Measurements from ENCODE around the gene TMEM82.

The TMEM82 gene

DNA sequence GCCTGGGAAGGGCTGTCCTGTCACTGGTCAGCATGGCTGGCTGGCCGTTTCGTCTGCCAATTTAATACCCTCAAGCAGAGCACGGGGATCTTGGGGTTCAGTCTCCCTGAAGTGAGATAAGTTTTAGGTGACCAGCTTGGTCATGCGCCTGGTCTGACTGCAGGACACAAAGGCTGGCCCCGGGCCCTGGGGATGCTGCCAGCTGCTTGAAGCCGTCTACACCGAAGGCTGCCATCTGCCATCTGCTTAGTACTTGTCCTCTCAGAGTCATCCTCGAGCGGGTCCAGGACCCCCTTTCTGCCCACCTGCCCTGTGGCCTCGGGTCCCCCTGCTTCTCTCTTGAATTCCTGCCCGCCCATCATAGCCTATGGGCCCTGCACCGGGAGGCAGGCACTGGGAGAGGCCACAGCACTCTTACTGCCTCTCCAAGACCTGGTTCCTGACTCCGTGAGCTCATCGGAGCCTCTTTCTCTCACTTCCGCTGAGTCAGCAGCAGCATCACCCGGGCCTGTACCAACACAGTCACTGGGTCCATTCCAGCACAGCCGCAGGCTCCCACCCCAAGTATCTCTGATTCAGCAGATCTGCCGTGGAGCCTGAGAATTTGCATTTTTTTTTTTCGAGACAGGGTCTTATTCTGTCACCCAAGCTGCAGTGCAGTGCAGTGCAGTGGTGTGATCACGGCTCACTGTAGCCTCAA is 23.3 kb downstream of the TMEM82 start:
- no peaks in the 10 kb centered on the region for H3K27me3 Mint-ChIP-seq (ENCODE audit: low read depth)
- H3K4me1 Mint-ChIP-seq = peaks cover 29% of the 10 kb centered on the region
- no peak overlapping the region for H3K27ac Mint-ChIP-seq
- H3K4me3 Mint-ChIP-seq = no peak overlapping the region
- H3K36me3 Mint-ChIP-seq (ENCODE audit: low read depth) = peaks cover 43% of the 10 kb centered on the region
- TF ChIP-seq, protein P1, sequence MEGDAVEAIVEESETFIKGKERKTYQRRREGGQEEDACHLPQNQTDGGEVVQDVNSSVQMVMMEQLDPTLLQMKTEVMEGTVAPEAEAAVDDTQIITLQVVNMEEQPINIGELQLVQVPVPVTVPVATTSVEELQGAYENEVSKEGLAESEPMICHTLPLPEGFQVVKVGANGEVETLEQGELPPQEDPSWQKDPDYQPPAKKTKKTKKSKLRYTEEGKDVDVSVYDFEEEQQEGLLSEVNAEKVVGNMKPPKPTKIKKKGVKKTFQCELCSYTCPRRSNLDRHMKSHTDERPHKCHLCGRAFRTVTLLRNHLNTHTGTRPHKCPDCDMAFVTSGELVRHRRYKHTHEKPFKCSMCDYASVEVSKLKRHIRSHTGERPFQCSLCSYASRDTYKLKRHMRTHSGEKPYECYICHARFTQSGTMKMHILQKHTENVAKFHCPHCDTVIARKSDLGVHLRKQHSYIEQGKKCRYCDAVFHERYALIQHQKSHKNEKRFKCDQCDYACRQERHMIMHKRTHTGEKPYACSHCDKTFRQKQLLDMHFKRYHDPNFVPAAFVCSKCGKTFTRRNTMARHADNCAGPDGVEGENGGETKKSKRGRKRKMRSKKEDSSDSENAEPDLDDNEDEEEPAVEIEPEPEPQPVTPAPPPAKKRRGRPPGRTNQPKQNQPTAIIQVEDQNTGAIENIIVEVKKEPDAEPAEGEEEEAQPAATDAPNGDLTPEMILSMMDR (IDR thresholded peaks at IDR 0.05; ENCODE audit: unreplicated experiment in 3 of 3) = no peak
- H3K9me3 Mint-ChIP-seq = no peaks in the 10 kb centered on the region

DNA sequence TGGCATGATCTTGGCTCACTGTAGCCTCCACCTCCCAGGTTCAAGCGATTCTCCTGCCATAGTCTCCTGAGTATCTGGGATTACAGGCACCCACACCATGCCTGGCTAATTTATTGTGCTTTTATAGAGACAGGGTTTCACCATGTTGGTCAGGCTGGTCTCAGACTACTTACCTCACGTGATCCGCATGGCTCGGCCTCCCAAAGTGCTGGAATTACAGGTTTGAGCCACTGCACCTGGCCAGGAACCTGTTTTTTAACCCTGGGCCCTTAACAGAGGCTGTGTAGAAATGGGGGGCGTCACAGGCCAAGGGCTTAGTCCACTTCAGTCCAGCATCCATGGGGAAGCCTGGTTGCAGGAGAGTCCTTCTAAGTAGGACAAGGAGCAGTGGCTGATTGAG is 25.6 kb downstream of the TMEM82 start:
- H3K36me3 Mint-ChIP-seq (ENCODE audit: low read depth) = peaks cover 50% of the 10 kb centered on the region
- H3K4me1 Mint-ChIP-seq = peaks cover 12% of the 10 kb centered on the region
- TF ChIP-seq, protein P1 (IDR thresholded peaks at IDR 0.05; ENCODE audit: unreplicated experiment in 3 of 3) = no peak
- H3K27ac Mint-ChIP-seq = no peak overlapping the region
- no peaks in the 10 kb centered on the region for H3K27me3 Mint-ChIP-seq (ENCODE audit: low read depth)
- no peaks in the 10 kb centered on the region for H3K9me3 Mint-ChIP-seq
- no peak overlapping the region for H3K4me3 Mint-ChIP-seq

DNA sequence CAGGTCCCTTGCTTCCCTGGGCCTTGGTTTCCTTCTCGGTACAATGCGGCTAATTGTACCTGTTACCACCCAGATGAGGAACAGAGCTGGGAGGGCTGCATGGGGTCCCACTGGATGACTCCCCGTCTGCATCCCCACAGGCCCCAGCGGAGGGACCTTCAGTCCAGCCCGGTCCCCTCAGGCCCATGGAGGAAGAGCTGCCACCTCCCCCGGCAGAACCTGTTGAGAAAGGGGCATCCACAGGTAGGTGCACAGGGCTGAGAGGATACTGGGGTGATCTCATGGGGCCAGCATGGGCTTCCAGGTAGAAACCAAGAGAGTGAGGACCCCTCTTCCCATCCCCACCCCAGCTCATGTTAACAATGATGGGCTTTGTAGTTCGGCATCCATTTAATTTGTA is 26.1 kb downstream of the TMEM82 start:
- TF ChIP-seq, protein P1 (IDR thresholded peaks at IDR 0.05; ENCODE audit: unreplicated experiment in 3 of 3) = no peak
- no peaks in the 10 kb centered on the region for H3K9me3 Mint-ChIP-seq
- H3K36me3 Mint-ChIP-seq (ENCODE audit: low read depth) = peaks cover 50% of the 10 kb centered on the region
- no peak overlapping the region for H3K27ac Mint-ChIP-seq
- no peak overlapping the region for H3K4me3 Mint-ChIP-seq
- peaks cover 12% of the 10 kb centered on the region for H3K4me1 Mint-ChIP-seq
- H3K27me3 Mint-ChIP-seq (ENCODE audit: low read depth) = no peaks in the 10 kb centered on the region

DNA sequence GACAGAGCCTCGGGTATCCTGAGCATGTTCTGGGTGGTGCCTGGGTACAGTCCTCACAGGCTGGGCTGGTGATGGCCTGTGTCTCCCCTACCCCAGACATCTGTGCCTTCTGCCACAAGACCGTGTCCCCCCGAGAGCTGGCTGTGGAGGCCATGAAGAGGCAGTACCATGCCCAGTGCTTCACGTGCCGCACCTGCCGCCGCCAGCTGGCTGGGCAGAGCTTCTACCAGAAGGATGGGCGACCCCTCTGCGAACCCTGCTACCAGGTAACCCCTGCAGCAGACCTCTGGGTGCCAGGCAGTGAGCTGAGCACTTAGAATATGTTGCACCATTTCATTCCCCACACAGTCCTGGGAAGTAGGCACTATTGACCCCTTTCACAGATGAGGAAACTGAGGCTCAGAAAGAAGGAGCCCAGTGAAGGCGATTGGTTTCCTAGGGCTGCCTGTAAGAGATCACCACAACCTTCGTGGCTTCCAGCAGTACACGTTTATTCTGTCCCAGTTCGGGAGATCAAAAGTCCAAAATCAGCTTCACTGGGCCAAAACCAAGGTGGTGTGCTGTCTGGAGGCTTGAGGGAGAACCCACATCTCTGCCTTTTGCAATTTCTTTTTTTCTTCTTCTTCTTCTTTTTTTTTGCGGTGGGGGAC is 28.1 kb downstream of the TMEM82 start:
- Mint-ChIP-seq H3K4me1 (peaks cover 1% of the 10 kb centered on the region), H3K9me3 (no peaks in the 10 kb centered on the region), H3K27me3 (ENCODE audit: low read depth) (no peaks in the 10 kb centered on the region)

DNA sequence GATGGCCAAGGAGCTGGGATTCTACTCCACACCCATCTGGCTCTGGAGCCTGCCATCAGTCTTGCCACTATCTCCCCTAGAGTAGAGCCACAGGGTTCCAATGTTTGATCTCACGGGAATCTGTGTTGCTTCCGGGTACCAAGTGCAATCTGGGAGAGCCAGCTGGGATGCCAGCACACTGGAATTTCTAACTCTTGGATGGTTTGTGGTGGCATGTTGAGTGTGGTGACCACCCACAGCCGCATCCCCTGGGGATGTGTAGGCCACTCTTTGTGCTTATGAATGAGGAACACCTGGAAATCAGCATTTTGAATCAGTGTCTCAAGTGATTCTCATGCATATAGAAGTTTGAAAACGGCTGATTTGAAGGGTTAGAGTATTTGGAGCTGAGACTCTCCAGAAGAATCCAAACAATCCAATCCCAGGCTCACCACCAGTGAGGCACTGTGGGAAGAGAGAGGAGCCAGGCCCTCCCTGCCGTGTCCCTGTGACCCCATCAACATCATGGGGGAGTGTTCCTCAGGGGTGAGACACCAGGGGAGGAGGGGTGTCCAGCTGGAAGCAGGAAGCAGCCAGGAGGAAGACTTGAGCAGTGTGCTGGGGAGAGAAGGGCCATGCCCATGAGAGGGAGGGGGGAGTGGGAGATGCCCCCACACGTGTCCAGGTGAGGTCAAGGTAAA is 29.7 kb downstream of the TMEM82 start:
- H3K4me3 Mint-ChIP-seq = no peak overlapping the region
- no peaks in the 10 kb centered on the region for H3K27me3 Mint-ChIP-seq (ENCODE audit: low read depth)
- H3K27ac Mint-ChIP-seq = peak overlapping the region in 2 of 3 experiments; percentile 61 to 75
- H3K9me3 Mint-ChIP-seq = no peaks in the 10 kb centered on the region
- peaks cover 54% of the 10 kb centered on the region for H3K36me3 Mint-ChIP-seq (ENCODE audit: low read depth)
- no peaks in the 10 kb centered on the region for H3K4me1 Mint-ChIP-seq
- TF ChIP-seq, protein P1 (IDR thresholded peaks at IDR 0.05; ENCODE audit: unreplicated experiment in 3 of 3) = no peak

More for the DNA sequence above, 28.1 kb downstream of the TMEM82 start:
- Mint-ChIP-seq H3K4me3 (no peak overlapping the region), H3K36me3 (ENCODE audit: low read depth) (peaks cover 51% of the 10 kb centered on the region), H3K27ac (no peak overlapping the region)
- TF ChIP-seq, protein P1 (IDR thresholded peaks at IDR 0.05; ENCODE audit: unreplicated experiment in 3 of 3) = no peak

Data from nephron (organoid).